OCI-LY7 (cell line): ENCODE data around the gene ERGIC3. TPM values are rescaled to one million over a fixed set of nuclear protein-coding genes. Genes with fewer than 3 reads are reported as not detected.
"Not testable (repeated sequence)": the region's sequence is repeated elsewhere in the genome, so short reads cannot be mapped to it uniquely, and the experiment has no call there.

ENCODE experiments used
- BruUV-seq: library from RNA; stranded (reverse); fragments of 400-500 nt; replicated peaks from 2 replicates; lab custom pipeline; 2021; lab: Mats Ljungman, UMichigan
- CTCF ChIA-PET: fragments of 300-600 bp; sonication (Branson Sonifier 250); formaldehyde crosslinking; loops from one replicate; lab custom pipeline; 2022; ENCODE audit warnings: antibody characterized with exemption; ENCODE audit not compliant: unreplicated experiment; lab: Charles Lee
- POLR2A ChIA-PET: fragments of 300-600 bp; sonication (Branson Sonifier 250); formaldehyde crosslinking; loops from one replicate; lab custom pipeline; 2022; ENCODE audit warnings: antibody characterized with exemption; lab: Charles Lee
- DNase-seq: peaks from one replicate; pipeline ENCODE4 v3.0.0-alpha.2; 2015; ENCODE audit warnings: low spot score
- H2AFZ ChIP-seq: fragments of 200-600 bp; sonication (generic), shearing (Covaris generic); 2 replicates; pipeline ENCODE4 v1.6.1; 2014; ENCODE audit warnings: mild to moderate bottlenecking, antibody characterized with exemption, low read length, moderate library complexity
- H3K27ac ChIP-seq: fragments of 200-600 bp; sonication (generic); 2 replicates; pipeline ENCODE4 v1.5.1; 2014; ENCODE audit warnings: mixed run types, low read depth, mild to moderate bottlenecking, moderate library complexity, low read length, inconsistent platforms; ENCODE audit not compliant: poor library complexity, severe bottlenecking
- H3K36me3 ChIP-seq: fragments of 200-600 bp; sonication (generic); 2 replicates; pipeline ENCODE4 v1.6.1; 2014; ENCODE audit warnings: mild to moderate bottlenecking, antibody characterized with exemption, low read length, moderate library complexity, mixed read lengths; ENCODE audit not compliant: insufficient read depth
- H3K4me1 ChIP-seq: fragments of 200-600 bp; sonication (generic); 2 replicates; pipeline ENCODE4 v1.5.1; 2014; ENCODE audit warnings: mild to moderate bottlenecking, low read length; ENCODE audit not compliant: insufficient read depth, poor library complexity, severe bottlenecking
- H3K4me2 ChIP-seq: fragments of 200-600 bp; sonication (generic); 2 replicates; pipeline ENCODE4 v1.6.1; 2014; ENCODE audit warnings: mild to moderate bottlenecking, low read length
- H3K4me3 ChIP-seq: fragments of 200-600 bp; sonication (generic); 2 replicates; pipeline ENCODE4 v1.5.1; 2014; ENCODE audit warnings: mild to moderate bottlenecking, low read depth, low read length; ENCODE audit not compliant: poor library complexity, severe bottlenecking
- H3K79me2 ChIP-seq: fragments of 200-600 bp; sonication (generic); 2 replicates; pipeline ENCODE4 v1.6.1; 2016; ENCODE audit warnings: low read depth, mild to moderate bottlenecking, low read length, moderate library complexity, mixed read lengths; ENCODE audit not compliant: insufficient read depth
- H3K9me2 ChIP-seq: fragments of 200-600 bp; sonication (generic); 2 replicates; pipeline ENCODE4 v1.6.1; 2016; ENCODE audit warnings: mild to moderate bottlenecking, low read length, mixed read lengths; ENCODE audit not compliant: insufficient read depth
- H3K9me3 ChIP-seq: fragments of 200-600 bp; sonication (generic); 2 replicates; pipeline ENCODE4 v1.6.1; 2014; ENCODE audit warnings: mild to moderate bottlenecking, mixed run types, low read length, mixed read lengths
- H4K20me1 ChIP-seq: fragments of 200-600 bp; sonication (generic); 2 replicates; pipeline ENCODE4 v1.6.1; 2014; ENCODE audit warnings: mild to moderate bottlenecking, antibody characterized with exemption, low read length, moderate library complexity, mixed read lengths; ENCODE audit not compliant: insufficient read depth
- CTCF ChIP-seq: fragments of 200-600 bp; sonication (generic); conservative IDR thresholded peaks from 2 replicates; pipeline ENCODE4 v1.5.1; 2014; ENCODE audit warnings: mild to moderate bottlenecking, antibody characterized with exemption, low read length, moderate library complexity, mixed read lengths
- EZH2phosphoT487 ChIP-seq: fragments of 200-600 bp; sonication (generic); IDR thresholded peaks from 2 replicates; pipeline ENCODE4 v1.6.1; 2018; ENCODE audit warnings: low read depth, borderline replicate concordance, mild to moderate bottlenecking, mixed run types, antibody characterized with exemption, low read length, moderate library complexity, mixed read lengths
- intact Hi-C: fragments of 100-400 bp; cut with micrococcal nuclease; formaldehyde crosslinking; loops from one replicate; pipeline ENCODE4 v1.10.0; 2022; ENCODE audit not compliant: unreplicated experiment
- total RNA-seq, 2 experiments: library from RNA; depleted of rRNA in 1 of 2; stranded (reverse); fragments of >200 nt in 1 of 2; shearing (Covaris generic) in 1 of 2; gene quantifications; 2 replicates each; pipeline ENCODE4 v1.2.3, GENCODE V29; 2014 to 2022

The ERGIC3 gene
- total RNA-seq, 2 experiments from 2014 or later = 170 to 171 TPM

GRCh38 chr20:35544436-35544835 lies 2.6 kb downstream of the ERGIC3 start:
- Histone ChIP-seq H3K4me2 (no peak overlapping the region), H4K20me1 (no peaks in the 10 kb centered on the region), H3K4me1 (peaks cover 25% of the 10 kb centered on the region), H3K9me3 (no peaks in the 10 kb centered on the region), H3K79me2 (peaks cover 4% of the 10 kb centered on the region; the same call in 1 of the 2 replicates), H3K27ac (no peak overlapping the region), H3K36me3 (peaks cover 30% of the 10 kb centered on the region), H3K9me2 (no peaks in the 10 kb centered on the region), H3K4me3 (no peak overlapping the region), H2AFZ (no peak overlapping the region)
- no TSS peak for BruUV-seq
- POLR2A ChIA-PET = interaction anchor here (0.7 kb wide), 2 partner anchors 108 to 140 kb away, joined by 3 read pairs; no protein-coding TSS in a partner anchor
- TF ChIP-seq EZH2phosphoT487 = no peak
- TF ChIP-seq CTCF = no peak
- intact Hi-C loops = loop anchor here (5.0 kb wide), 1 partner anchor 73 kb away; the partner anchor contains the start of gene SPAG4
- no peak for DNase-seq
- CTCF ChIA-PET = no interaction called here

- BruUV-seq, H3K27ac ChIP-seq, H3K4me3 ChIP-seq, H3K79me2 ChIP-seq, H4K20me1 ChIP-seq, CTCF ChIA-PET, H3K9me3 ChIP-seq, H2AFZ ChIP-seq, DNase-seq, H3K9me2 ChIP-seq, H3K4me2 ChIP-seq: not testable (repeated sequence)
- POLR2A ChIA-PET = interaction anchor here (0.7 kb wide), 2 partner anchors 107 to 141 kb away, joined by 3 read pairs; no protein-coding TSS in a partner anchor
- Histone ChIP-seq H3K4me1 (peaks cover 25% of the 10 kb centered on the region), H3K36me3 (peaks cover 35% of the 10 kb centered on the region)
- intact Hi-C loops = loop anchor here (5.0 kb wide), 1 partner anchor 72 kb away; the partner anchor contains the start of gene SPAG4
These were observed 3.1 kb downstream of the ERGIC3 start for GRCh38 chr20:35544941-35545340.

- POLR2A ChIA-PET = interaction anchor here (0.5 kb wide), 1 partner anchor 120 kb away, joined by 3 read pairs; no protein-coding TSS in a partner anchor
- TF ChIP-seq CTCF (no peak), EZH2phosphoT487 (no peak)
- intact Hi-C loops = no loop called here
- Histone ChIP-seq H3K4me2 (no peak overlapping the region), H3K9me2 (no peaks in the 10 kb centered on the region), H3K4me1 (peaks cover 13% of the 10 kb centered on the region), H3K9me3 (no peaks in the 10 kb centered on the region), H3K4me3 (no peak overlapping the region), H2AFZ (no peak overlapping the region), H3K79me2 (peaks cover 4% of the 10 kb centered on the region; the same call in 1 of the 2 replicates), H3K27ac (no peak overlapping the region), H3K36me3 (peaks cover 42% of the 10 kb centered on the region), H4K20me1 (no peaks in the 10 kb centered on the region)
- no TSS peak for BruUV-seq
- CTCF ChIA-PET = no interaction called here
- no peak for DNase-seq
These were observed 4.2 kb downstream of the ERGIC3 start for GRCh38 chr20:35546127-35546526.
